SK-N-MC (cell line): Measurements from ENCODE around the gene CCDC110.

Experiments used
- EZH2 ChIP-seq: fragments of 200-600 bp; sonication (generic); IDR thresholded peaks from one replicate; pipeline ENCODE4 v1.6.1; 2017; ENCODE audit warnings: antibody characterized with exemption
- FOXP2 ChIP-seq: optimal IDR thresholded peaks from 2 replicates; pipeline ENCODE3; 2011; ENCODE audit warnings: mild to moderate bottlenecking, moderate library complexity; ENCODE audit not compliant: insufficient read depth; ENCODE audit errors: extremely low read length, control extremely low read depth
- POLR2AphosphoS5 ChIP-seq: IDR thresholded peaks from 2 replicates; pipeline ENCODE4 v1.6.1; 2012; ENCODE audit warnings: mild to moderate bottlenecking, low read depth, low read length, borderline replicate concordance

GRCh38 chr4:185463541-185463940, 8.0 kb downstream of the CCDC110 start:
- TF ChIP-seq EZH2 (no peak), POLR2AphosphoS5 (no peak), FOXP2 (no peak)
